ENCODE results near the gene IER3IP1.
"Not testable (repeated sequence)": the region's sequence is repeated elsewhere in the genome, so short reads cannot be mapped to it uniquely, and the experiment has no call there.

Gene IER3IP1, protein sequence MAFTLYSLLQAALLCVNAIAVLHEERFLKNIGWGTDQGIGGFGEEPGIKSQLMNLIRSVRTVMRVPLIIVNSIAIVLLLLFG

DNA sequence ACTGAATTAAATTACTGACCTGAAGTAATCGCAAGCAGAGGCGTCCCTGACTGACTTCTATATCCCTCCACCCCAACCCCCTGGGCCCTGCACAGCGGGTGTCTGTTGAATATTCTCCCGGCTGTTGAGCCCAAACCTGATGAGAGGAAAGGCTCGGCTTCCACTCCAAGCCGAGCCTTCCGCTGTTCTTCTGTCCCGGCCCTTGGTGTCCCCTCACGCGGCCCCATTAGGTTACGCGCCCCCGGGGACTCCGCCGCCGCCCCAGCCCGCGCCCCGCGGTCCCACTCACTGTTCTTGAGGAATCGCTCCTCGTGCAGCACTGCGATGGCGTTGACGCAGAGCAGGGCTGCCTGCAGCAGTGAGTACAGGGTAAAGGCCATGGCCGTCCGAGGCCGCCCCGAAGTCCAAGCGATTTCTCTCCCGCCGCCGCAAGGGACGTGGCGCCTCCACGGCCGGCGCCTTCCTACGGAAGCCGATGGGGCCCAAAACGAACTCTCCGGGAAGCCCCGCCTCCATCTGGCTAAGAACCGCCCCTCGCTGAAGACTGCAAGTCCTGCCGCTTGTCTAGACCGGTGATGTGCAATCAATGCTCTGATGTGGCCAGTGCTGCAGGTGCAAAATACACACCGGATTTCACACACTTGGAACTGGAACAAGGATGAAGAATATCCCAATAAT, at the start of gene IER3IP1:
IER3IP1 (minus strand) TSS at position 467 of the 678 bp plus-strand sequence; CDS start at position 380, 87 bp downstream.
- DNase-seq = peak; percentile 86

DNA sequence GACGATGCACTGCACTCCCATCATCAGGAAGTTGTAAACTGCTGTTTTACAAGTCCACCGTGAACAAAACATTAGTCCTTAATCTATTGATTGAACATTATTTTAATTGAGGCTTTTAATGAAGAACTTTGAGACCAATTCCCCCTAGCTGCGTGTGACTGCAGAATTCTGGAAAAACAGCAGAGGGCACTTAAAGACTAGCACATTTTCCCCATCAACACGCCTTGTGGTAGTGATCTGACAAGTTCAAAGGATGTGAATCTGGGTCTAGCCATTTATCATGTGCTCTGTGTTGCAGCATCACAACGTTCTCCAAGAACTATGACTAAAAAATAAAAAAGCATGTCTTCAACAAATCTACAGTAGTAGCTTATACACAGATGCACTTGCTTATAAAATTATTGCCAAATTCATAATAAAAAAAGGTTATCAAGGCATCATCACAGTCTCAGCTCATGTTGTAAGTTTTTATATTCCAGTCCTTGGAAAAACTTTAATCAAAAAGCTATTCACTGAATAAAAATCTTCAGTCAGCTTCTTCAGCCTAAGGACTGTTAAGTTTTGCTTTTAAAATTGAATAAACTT, 39.5 kb upstream of the IER3IP1 start:
- DNase-seq = peak; percentile 45

DNA sequence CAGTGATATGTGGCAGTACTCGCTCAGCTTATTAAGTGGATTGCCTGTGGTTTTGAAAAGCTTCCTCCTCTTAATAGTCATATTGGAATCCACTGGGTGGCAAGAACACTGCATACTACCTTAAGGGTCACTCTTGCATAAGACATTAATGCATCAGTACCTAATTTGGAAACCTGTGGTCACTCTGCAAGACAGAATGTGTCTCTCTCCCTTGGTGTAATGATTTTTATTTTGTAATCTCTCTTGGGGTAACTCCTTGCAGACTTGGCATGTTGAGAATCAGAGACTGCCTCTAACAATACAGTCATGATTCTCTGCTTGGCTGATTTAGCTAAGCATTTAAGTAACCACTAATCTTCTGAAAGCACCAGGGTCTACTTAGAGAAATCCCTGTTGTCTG, 33.0 kb upstream of the IER3IP1 start:
- DNase-seq = no peak

DNA sequence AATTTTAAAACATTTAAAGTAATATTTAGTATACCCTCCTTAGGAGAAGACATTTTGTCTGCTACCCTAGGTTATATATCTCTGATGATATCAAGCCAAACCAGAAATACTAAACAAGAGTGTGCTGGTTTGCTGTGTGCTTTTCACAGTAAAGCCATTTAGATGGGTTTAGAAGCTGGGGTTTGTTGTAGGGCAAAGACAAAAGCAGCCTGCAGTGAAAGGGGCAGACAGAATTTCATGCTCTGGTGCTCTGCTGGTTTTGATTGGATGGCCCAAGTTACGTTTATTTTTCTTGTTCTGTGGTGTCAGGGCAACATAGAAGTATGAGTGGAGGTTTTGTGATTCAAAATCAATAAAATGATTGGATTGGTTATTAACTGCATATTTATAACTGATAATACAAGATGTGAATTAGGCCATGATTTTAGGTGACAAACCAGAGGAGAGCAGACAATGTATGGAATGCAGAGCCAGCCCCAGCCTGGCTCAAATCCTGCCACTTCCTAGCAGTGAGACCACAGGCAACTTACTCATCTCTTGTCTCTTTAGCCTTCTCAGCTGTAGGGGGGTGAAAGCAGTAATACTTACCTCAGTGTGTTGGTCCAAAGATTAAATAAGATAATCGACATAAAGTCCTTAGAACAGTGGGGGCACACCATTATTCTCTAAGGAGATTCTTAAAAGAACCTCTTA, 30.9 kb upstream of the IER3IP1 start:
- DNase-seq = no peak

DNA sequence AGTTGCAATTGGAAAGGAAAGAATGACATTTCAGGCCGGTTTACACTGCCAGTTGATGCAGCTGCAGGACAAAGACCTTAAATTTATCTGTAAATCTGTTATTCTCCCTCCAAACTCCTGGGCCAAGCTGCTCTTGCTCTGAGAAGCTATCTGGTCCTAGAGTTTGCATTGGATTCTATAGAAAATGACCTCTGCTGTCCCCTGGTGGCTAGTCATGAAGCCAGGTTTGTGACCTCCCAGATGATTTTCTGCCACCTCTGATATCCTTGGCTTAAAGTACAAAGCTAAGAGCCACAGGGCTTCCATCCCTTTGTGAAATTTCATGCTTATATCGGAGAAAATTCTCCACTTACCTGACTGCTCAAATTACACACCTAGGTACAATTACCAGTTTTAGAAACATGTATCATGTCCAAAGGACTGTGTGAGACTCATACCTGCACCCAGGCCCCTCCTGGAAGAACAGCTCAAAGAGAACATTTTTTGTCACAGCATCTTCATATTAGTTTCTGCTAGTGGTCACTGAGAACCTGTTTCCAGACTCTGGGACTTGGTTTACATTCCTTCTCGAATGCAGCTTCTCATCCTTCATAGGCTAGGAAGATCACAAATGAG, 28.9 kb upstream of the IER3IP1 start:
- no peak for DNase-seq

DNA sequence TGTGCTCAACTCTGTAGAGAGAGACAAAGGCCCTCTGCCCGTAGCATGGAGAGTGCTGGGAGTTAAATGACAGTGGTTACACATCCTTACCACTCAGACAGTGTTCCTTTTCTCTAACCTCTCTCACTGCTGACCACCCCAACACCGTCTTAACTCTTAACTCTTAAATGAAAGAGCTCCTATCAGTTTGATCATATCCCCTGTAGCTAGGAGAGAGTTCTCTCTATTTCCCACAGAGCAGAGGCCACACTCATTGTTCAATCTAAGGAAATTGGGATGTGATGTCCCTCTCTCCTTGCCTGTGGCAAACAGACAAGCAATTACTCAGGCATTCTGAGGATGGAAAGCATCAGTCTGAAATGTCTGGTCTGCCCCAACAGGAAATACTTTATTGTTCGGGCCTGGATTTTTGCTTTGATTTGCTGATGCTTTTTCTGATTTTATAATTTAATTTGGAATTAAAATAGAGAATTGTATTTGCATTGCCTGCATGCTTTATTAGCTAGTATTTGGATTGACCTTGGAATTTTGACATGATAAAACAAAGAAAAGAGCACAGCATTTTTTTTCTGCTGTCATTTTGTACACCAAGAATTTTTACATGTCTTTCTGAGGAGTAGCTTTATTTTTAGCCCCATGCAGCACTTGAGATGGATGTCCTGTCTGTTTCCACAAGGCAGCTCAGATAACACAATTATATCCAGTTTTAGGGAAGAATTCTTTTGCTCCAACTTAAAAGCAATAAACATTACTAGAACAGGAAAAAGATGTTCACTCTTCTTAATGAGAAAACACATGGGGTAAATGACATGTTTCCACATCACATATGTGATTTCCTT, 27.7 kb upstream of the IER3IP1 start:
- DNase-seq = no peak

DNA sequence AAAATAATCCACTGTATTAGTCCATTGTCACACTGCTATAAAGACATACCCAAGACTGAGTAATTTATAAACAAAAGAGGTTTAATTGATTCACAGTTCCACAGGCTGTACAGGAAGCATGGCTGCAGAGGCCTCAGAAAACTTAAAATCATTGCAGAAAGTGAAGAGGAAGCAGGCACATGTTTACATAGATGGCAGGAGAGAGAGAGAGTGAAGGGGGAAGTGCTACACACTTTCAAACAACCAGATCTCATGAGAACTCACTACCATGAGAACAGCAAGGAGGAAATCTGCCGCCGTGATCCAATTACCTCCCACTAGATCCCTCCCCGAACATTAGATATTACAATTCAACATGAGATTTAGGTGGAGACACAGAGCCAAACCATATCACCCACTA, 19.8 kb upstream of the IER3IP1 start:
- not testable (repeated sequence) for DNase-seq

DNA sequence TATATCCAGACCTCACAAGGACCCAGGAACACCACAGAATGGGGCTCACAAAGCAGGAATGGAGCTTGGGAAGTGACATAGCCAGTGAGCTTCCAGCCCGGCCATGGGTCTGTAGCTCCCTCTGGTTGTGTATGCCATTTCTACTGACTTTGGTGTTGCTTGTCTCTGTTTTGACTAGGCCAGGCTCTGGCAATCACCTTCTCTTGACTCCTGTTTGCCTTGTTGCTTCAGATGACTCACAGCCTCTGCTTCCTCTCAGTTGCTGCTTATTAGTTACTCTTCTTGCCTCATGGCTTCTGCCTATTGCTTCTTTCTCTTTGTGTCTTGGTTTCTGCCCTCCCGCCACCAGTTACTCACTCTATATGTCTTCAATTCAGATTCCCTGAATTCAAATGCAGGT, 15.8 kb upstream of the IER3IP1 start:
- DNase-seq = no peak

DNA sequence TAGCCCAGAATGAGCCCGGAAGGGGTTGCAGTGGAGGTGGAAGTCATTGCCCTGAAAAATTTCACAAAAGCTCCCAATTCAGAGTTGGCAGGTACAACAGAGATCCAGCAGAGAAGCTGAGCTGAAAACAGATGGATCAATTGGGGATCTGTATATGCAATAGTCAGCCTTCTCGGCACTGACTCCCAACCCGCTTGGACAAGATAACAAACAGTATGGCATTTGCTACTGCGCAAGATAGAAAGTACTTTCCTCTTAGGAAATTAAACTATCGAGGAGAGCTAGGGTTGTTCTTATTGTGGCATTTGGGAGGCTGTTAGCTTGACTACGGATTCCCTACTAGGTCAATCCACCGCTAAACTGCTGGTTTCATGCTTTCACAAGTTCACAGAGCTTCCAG, 11.6 kb upstream of the IER3IP1 start:
- no peak for DNase-seq

DNA sequence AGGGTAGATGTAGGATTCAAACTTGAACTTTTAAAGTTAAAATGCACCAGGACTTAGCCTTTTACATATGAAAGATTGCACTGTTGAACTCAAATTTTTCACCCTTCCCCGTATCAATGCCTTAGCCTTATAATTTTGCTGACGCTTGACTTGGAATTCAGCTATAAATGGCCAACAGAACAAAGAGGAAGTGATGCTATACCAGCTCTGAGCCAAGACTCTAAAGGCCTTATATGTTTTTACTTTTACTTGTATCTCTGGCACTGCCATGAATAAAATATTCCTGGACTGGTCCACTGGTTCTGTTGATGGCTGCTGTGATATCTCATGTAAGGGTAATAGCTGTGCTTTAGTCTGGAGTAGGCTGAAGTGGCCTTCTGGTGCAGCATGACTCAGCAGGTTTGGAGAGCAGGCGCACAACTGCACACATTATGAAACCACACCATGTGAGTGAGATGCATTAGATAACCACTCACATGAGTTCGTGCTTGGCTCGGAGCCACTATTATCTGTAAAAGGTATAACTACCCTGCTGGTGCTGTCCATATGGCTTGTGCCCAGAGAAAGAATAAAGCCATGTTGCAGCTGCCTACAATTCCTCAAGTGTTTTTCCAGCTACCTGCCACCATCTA, 8.4 kb upstream of the IER3IP1 start:
- DNase-seq = no peak

DNA sequence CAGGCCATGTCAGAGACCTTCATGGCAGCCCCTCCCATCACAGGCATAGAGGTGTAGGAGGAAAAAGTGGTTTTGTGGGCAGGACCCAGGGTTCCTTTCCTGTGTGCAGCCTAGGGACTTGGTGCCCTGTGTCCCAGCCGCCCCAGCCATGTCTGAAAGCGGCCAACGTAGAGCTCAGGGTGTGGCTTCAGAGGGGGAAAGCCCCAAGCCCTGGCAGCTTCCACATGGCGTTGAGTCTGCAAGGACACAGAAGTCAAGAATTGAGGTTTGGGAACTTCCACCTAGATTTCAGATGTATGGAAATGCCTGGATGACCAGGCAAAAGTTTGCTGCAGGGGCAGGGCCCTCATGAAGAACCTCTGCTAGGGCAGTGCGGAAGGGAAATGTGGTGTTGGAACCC, 6.0 kb upstream of the IER3IP1 start:
- not testable (repeated sequence) for DNase-seq

DNA sequence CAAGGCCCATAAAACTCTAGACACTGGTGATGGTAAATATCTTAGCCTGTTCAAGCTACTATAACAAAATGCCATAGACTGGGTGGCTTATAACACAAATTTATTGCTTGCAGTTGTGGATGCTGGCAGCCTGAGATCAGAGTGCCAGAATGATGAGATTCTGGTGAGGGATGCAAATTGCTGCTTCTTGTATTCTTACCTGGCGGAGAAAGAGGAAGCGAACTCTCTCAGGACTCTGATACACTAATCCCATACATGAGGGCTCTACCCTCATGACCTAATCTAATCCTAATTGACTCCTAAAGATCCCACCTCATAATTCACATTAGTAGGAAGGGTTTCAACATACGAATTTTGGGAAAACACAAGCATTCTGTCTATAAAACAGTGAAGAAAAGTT, 4.6 kb upstream of the IER3IP1 start:
- DNase-seq = no peak

DNA sequence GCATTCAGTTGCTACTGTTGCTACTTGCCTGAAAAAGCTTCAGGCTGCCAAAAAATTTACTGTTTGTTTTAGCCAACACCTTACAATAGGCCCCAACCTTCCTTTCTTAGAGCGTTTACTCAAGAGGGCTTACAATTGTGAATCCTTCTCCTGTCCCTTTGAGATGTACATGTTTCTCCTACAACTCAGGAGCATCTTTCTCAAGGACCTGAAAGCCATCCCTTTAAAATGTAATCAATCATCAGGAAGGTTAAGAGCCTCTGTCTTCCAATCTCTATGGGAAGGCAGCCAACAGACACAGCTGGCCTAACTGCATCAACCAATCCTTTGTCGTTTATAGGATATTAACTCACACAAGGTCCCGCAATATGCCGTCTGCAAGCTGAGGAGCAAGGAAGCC, 3.4 kb upstream of the IER3IP1 start:
- peak; percentile 4 for DNase-seq

DNA sequence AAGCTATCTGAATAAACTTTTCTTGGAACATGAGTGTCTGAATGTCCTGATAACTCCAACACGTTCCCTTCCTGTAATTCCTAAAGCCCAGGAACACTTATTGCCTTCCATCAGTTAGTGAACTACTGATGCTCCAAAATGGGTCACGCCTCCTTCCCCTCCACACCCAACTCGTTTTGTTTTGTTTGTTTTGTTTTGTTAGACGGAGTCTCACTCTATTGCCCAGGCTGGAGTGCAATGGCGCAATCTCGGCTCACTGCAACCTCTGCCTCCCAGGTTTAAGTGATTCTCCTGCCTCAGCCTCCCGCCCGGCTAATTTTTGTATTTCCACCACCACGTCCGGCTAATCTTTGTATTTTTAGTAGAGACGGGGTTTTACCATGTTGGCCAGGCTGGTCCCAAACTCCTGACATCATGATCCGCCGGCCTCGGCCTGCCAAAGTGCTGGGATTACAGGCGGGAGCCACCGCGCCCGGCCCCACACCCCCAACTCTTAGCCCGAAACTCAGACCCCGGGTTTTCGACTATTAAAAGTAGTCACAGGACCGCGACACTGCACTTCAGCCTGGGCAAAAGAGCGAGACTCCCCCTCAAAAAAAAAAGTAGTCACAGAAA, 774 bp downstream of the IER3IP1 start:
- DNase-seq = no peak

DNA sequence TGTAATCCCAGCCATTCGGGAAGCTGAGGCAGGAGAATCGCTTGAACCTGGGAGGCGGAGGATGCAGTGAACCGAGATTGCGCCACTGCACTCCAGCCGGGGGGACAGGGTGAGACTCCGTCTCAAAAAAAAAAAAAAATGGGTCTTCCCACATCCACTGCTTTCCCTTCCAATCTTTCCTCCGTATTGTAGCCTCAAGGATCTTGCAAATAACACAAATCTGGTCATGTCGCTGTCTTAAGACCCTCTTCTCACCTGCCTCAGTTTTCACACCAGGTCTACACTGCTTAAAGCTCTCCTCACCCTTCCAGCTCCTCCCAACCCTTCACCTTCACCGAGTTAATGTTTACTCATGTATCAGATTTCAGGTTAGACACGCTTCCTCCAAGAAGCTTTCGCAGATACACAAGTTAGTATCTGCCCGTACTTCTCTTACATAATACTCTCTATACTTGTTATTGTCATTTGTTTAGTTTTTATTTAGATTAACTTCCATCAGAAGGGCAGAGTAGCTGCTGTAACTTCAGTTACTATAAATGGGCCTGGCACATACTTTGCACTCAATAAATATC, 1.5 kb downstream of the IER3IP1 start:
- DNase-seq = no peak

DNA sequence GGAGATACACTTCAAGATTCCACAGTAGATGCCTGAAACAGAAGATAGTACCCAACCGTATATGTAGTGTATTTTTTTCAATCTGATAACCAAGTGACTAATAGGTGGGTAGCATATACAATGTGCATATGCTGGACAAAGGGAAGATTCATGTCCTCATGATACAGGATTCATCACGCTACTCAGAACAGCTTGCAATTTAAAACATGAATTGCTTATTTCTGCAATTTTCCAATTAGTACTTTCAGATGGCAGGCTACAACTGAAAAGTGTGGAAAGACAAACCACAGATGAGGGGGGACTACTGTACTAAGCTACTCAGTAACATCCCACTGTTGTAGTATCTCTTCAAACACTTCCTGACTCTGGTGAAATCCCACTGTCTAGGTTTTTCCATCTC, 3.7 kb downstream of the IER3IP1 start:
- DNase-seq = no peak

DNA sequence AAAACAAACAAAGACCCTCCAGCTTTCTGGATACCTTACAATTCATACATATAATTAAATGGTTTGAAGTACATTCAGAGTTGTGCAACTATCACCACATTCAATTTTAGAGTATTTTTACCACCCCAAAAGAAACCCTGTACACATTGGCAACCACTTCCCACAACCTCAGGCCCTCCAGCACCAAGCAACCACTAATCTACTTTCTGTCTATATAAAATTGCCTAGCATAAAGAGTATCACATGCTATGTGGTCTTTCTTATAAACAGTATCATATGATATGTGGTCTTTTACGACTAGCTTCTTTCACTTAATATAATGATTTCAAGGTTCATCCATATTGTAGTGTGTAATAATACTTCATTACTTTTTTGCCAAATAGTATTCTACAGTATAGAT, 7.3 kb downstream of the IER3IP1 start:
- DNase-seq = no peak

DNA sequence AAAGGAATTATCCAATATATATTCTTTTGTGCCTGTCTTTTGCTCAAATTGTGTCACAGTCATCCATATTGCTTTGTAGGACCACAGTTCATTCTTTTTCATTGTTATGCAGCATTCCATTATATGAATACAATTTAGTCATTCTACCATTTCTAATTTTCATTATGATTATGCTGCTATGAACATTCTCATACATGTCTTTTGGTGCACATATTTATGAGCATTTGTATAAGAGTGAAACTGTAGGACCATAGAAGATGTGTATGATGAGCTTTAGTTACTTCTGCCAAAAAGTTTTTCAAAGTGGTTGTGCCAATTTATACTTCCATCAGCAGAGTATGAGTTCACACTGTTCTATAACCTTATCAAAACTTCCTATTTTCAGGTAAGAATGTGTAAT, 7.7 kb downstream of the IER3IP1 start:
- no peak for DNase-seq

DNA sequence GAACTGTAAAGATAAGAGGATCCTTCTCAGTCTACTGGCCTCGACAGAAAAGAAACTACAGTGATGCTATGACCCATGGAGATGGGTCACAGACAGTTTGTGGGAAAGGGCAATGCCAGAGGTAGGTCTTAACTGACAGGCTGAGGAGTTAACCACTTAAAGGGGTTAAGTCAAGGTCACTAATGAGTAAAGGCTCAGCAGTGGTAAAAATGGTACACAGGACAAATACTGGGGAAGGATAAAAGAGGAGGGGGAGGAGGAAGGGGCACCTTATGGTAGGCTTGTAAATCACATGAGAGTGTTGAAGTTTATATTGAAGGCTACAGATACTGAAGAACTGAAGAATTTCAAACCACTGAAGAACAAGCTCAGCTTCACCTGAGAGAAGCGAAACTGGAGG, 9.9 kb downstream of the IER3IP1 start:
- no peak for DNase-seq

DNA sequence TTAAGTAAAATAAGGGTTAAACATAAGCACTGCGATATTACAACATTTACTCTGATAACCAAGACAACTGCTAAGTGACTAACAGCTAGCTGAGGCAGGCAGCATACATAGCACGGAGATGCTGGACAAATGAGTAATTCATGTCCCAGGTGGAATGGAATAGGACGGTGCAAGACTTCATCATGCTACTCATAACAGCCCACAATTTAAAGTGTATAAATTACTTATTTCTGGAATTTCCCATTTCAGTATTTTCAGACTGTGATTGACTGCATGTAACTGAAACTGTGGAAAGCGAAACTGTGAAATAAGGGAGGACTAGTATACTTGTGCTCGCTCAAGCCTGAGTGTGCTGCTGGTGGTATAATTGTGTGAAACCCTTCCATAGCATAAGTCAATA, 12.9 kb downstream of the IER3IP1 start:
- no peak for DNase-seq

DNA sequence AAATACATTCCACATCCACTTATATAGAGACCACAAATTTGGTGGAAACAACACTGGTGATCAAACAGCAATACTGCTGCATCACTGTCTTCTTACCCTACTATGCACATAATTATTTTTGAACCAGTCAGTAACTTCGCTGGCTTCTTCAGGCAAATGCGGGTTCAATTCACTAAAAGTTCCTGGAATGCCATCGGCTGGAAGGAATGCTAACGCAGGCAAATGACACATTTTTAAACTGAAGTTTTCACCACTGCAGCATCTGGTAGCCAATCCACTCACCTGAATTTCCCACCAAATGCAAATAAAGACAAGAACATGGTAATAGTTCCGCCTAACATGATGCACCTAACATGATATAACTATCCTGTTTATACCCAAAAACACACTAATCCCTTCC, 15.9 kb downstream of the IER3IP1 start:
- no peak for DNase-seq

DNA sequence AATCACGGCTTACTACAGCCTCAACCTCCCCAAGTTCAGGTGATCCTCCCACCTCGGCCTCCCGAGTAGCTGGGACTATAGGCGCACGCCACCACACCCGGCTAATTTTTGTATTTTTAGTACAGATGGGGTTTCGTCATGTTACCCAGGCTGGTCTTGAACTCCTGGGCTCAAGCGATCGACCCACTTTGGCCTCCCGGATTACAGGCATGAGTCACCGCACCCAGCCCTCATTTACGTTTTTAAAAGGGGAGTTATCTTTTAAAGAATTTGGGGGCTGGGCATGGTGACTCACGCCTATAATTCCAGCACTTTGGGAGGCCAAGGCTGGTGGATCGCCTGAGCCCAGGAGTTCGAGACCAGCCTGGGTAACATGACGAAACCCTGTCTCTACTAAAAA, 17.8 kb downstream of the IER3IP1 start:
- DNase-seq = not testable (repeated sequence)

Measured in DMS79 treated with DMSO at 0.1 percent for 48 hours (cell line).